HG02610 (cell line): ENCODE measurements around the gene C16orf87.

Experiments
- ATAC-seq: cut with Tn5 transposase; IDR thresholded peaks from one replicate; pipeline ENCODE4 v1.9.1; 2021; ENCODE audit warnings: mild to moderate bottlenecking, moderate library complexity; ENCODE audit not compliant: unreplicated experiment

Gene C16orf87

DNA sequence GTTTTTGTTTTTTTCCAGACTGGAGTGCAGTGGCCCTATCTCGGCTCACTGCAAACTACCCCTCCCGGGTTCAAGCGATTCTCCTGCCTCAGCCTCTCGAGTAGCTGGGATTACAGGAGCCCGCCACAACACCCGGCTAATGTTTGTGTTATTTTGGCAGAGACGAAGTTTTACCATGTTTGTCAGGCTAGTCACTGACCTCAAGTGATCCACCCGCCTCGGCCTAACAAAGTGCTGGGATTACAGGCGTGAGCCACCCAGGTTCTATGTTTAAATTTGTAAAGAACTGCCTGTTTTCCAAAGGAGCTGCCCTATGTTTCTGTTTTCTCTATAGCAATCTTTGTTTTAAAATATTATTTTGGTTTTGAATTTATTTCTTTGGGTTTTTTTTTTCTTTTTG is 13.8 kb upstream of the C16orf87 start:
- no peak for ATAC-seq

DNA sequence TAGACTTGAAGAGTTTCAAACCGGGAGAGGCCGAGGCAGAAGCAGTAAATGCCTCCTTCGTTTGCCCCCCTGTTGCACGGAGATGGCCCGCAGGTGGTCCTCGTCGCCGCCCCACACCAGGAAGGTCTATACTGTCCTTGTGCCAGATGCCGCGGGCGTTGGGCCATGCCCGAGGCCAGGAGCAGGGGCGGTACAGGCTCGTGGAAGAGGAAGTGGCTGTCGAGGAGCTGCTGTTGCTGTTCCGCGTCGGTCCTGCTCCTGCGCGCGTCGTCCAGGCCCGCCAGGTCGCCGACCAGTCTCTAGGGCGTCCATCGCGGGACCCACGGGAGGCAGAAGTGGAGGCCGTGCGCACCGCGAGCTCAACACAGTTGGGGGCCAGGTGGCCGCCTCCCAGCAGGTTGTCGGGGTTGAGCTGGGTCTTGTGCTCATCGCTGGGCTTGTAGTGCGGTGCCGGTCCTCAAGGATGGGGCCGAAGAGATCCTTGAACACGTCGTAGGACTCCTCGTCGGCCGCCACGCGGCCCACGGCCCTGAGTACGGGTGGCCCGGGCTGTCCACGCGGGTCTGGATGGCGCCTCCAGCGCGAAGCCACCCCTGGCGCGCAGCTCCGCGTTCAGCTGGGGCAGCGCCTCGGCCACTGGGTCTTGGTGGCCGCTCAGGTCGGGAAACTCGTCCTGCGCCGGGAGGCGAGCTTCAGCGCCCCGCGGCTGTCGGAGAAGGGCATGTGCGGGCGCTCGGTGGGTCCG is 13.1 kb upstream of the C16orf87 start:
- ATAC-seq, result no peak

DNA sequence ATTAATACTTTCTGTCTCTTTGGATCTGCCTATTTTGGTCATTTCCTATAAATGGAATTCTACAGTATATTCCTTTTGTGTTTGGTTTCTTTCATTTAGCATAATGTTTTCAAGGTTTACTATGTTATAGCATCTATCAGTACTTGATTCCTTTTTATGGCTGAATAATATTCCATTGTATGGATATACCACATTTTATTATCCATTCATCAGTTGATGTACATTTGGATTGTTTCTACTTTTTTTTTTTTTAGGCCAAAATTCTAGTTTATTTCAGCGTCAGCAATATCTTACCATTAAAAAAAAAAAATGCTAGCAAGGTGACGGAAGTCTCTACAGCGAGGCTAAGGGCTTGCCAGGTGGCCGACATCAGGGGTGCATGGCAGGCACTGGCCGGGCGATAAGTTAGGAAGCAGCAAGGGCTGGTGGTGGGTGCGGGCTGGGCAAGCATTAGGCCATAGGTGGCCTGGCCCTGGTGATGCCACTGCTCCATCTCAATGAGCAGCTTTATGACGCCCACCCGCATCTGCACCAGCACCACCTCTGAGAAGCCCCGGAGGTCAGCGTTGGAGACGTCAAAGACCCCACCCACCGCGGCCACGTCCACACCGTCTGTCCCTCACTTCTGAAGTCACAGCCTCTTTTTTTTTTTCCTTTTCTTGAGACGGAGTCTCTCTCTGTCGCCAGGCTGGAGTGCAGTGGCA is 11.4 kb upstream of the C16orf87 start:
- no peak for ATAC-seq

DNA sequence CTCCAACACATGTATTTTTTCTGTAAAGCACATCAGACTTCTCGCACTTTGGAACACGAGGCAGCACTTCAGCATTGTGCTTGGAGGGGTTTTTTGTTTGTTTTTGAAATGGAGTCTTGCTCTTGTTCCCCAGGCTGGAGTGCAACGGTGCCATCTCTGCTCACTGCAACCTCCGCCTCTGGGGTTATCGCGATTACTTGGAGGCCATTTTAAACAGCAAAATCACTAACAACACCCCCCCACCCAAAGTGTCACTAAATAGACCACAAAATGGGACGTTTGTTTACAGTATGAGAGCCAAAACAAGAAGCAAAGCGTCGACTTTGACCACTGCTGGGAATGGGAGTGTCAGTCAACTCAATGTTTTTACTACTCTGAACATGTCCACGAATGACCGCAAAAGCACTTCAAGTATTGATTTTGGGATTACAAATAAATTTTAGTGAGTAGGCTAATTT is 9.0 kb upstream of the C16orf87 start:
- no peak for ATAC-seq

DNA sequence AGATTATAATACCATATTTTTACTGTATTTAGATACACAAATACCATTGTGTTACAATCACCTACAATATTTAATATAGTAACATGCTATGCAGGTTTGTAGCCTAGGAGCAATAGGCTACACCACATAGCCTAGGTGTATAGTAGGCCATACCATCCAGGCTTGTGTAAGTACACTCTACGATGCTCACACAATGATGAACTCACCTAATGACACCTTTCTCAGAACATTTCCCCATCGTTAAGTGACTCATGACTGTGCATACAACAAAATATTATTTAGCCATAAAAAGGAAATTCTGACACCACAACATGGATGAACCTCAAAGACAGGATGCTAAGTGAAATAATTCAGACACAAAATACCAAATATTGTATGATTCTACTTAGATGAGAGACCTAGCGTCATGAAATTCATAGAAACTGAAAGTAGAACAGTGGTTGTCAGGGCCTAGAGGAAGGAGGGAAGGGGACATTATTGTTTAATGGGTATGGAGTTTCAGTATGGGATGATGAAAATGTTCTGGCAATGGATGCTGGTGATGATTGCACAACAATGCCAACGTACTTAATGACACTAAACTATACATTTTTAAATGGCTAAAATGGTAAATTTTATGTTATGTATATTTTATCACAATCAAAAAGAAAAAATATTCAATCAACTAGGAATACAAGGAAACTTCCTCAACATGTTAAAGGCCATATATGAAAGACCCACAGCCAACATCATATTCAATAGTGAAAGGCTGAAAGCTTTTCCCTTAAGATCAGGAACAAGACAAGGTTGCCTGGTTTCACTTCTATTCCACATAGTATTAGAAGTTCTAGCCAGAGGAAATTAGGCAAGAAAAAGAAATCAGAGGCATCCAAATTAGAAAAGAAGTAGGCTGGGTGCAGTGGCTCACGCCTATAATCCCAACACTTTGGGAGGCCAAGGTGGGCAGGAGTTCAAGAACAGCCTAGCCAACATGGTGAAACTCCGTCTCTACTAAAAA is 5.9 kb upstream of the C16orf87 start:
- ATAC-seq, result no peak

DNA sequence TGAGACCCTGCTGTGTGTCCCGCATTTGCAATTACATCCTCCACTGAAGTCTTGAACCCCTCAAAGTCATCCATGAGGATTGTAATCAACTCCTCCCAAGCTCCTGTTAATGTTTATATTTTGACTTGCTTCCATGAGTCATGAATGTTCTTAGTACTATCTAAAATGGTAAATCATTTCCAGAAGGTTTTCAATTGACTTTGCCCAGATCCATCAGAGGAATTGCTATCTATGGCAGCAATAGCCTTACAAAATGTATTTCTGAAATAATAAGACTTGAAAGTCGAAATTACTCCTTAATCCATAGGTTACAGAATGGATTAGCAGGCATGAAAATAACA is 2.5 kb upstream of the C16orf87 start:
- no peak for ATAC-seq

DNA sequence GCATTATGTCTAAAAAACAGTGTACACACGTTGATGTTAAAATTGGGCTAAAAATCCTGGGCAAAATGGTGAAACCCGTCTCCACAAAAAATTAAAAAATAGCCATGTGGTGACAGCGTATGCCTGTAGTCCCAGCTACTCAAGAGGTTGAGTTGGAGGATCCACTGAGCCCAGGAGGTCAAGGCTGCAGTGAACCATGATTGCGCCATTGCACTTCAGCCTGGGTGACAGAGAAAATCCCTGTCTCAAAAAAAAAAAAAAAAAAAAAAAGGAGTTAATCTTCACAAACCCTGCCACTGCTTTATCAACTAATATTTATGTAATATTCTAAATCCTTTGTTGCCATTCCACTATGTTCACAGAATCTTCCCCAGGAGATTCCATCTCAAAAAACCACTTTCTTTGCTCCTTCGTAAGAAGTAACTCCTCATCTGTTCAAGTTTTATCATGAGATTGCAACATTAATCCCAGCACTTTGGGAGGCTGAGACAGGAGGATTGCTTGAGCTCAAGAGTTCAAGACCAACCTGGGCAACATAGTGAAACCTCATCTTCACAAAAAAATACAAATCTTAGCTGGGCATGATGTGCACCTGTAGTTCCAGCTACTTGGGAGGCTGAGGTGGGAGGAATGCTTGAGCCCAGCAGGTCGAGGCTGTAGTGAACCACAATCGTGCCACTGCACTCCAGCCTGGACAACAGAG is 1.9 kb upstream of the C16orf87 start:
- ATAC-seq, result no peak

DNA sequence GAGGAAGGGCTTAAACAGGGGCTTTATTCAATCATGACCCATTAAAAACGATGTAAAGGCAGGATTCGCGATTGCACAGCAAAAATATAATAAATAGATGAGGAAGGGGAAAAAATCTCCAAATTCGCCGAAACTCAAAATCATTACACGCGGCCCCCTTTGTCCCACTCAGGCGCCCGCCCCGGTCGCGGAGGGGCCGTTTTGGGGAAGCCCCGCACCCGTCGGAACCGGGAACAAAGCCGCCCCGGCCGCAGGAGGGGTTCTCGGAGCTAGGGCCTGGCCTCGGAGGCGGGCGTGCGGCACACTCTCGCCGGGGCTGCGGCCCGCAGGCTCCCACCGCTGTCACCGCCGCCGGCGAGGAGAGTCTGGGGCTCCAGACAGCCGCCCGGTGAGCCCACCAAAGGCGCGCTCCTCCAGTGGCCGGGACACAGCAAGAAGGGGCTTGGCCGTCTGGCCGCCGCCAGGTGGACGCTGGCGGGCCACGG is 521 bp downstream of the C16orf87 start:
- peak; percentile 14 for ATAC-seq

DNA sequence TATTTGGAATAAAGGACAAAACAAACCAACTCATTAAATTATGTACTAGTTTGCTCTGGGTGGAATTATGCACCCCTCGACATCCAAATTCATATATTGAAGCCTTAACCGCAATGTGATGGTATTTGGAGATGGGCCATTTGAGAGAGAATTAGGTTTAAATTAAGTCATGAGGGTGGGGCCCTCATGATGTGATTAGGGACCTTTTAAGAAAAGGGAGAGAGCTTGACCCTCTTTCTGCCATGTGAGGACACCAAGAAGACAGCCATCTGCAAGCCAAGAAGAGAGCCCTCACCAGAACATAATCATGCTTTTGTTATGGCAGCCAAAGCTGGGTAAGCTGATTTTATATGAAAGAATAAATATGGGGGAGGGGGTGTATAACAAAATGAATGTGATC is 2.0 kb downstream of the C16orf87 start:
- ATAC-seq, result no peak

DNA sequence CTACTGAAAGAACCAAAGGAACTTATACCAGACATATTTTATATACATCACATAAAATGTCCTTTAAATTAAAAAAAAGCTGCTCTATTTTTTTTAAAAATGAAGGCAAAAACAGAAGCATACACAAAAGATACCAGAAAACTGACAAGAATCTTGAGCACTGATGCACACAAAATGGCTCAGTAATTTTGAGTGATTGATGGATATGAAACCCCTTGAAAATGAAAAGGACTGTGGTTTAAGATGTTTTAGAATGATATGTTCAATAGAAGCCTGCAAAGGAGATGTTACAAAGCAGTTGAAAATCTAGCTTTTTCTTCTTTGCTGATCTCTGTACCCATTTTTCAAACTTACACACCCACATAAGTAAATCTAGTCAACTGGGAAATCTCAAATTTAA is 2.7 kb downstream of the C16orf87 start:
- no peak for ATAC-seq

DNA sequence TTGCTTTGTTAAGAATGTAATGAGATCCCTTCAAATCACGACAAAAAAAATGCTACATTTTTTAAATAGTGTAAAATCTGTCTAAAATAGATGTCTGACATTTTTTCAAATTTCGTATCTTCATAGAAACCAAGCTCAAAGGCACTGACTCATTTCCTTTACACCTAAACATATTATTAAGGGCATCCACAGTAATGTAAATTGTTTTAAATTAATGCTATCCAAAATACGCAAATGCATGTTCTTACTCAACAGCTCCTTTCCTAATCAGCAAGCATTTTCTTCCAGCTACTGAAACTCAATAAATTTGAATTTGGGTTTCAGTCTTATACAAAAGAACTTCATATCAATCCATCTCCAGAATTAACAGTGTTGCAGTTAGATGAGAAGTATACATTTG is 4.3 kb downstream of the C16orf87 start:
- ATAC-seq, result no peak

DNA sequence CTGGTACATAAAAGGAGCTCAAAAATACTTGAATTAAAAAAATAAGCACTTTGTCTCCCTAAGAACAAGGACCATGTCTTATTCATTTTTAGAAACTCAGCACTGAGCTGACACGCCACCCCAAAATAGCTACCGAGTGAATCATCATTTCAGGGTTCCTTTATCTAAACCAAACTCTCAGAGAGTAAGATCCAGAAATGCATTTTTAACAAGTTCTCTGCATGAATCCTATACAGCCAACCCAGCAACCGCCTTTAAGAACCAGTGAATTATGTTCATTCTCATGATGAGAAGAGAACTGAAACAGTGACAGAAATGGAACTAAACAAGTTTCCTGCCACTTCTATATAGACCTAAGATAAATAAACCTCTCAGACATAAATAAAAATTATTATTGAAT is 8.7 kb downstream of the C16orf87 start:
- ATAC-seq, result peak; percentile 85

DNA sequence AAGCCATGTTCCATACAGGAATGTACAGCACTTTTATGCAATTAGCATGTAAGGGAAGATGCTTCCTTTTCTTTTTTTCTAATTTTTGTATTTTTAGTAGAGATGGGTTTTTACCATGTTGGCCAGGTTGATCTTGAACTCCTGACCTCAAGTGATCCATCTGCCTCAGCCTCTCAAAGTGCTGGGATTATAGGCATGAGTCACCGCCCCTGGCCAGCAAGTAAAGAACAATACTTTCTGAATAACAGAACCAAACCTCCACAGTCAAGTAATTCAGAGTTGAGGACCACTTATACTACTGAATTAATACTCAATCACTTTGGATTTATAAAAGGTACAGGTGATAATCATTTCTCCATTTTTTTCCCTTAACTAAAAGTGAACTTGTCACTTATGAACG is 13.0 kb downstream of the C16orf87 start:
- ATAC-seq, result no peak

DNA sequence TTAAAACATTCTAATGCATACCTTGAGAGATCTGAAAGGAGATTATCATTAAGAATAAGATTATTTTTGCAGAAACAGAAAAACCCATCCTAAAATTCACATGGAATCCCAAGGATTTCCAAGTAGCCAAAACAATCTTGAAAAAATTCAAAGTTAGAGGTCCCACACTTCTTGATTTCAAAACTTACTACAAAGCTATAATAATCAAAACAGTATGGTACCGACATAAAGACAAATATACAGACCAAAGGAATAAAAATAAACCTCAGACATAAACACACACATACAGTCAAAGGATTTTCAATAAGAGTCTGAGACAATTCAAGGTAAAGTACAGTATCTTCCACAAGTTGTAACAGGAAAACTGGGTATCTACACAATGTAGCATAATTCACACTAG is 16.2 kb downstream of the C16orf87 start:
- no peak for ATAC-seq

DNA sequence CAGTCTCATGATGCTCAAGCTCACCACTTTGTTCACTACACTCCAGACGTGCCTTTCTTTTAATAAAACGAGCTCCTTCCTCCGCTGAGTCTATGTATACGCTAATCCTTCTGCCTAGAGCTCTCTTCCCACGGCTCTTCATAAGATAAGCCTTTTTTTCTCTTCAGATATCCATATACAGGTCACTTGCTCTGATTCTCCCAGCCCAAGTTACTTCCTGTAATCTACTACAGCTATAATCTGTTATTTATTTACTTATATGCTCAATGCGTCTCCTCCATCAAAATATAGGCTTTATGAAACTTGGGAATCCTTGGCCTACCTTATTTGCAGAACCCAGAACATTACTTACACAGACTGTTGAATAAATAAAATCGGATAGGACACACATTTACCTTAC is 17.4 kb downstream of the C16orf87 start:
- ATAC-seq, result no peak

DNA sequence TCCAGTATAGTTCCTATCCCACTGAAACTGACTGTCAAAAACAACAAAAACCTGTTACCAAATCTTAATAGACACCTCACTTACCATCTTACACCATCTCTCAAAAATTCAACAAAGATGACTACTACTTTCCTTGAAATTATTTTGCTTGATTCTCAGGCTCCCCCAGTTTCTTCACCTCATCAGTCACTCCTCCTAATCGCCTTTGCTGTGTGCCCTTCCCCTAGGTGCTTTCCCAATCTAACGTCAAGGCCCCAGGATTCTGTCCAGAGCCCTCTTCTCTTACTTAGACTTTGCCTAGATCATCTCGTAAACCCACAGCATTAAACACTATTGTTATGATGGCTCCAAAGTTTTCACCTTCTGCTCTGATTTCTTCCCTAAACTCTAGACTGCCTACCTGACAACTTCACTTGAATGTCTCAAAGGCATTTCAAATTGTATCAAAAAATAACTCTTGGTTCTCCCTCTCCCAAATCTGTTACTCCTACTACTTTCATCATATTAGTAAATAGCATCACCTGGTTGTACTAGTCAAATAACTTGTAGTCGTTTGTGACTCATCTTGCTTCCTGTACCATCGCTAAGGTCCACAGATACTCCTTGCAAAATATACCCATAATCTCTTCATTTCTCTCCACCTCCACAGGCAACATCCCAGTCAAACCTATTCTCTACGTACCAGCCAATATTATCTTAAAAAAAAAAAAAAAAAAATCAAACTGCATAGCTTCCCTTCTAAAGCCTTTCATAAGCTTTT is 18.0 kb downstream of the C16orf87 start:
- peak; percentile 49 for ATAC-seq

DNA sequence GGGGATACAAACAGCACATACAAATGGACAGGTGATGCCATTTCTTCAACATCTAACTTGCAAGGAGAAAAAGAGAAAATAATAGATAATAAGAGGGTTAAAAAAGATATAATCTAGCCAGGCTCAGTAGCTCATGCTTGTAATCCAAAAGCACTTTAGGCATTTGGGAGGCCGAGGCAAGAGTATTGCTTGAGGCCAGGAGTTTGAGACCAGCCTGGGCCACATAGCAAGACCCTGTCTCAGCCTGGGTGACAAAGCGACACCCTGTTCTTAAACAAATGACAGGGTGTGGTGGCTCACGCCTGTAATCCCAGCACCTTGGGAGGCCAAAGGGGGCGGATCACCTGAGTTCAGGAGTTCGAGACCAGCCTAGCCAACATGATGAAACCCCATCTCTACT is 19.3 kb downstream of the C16orf87 start:
- no peak for ATAC-seq

DNA sequence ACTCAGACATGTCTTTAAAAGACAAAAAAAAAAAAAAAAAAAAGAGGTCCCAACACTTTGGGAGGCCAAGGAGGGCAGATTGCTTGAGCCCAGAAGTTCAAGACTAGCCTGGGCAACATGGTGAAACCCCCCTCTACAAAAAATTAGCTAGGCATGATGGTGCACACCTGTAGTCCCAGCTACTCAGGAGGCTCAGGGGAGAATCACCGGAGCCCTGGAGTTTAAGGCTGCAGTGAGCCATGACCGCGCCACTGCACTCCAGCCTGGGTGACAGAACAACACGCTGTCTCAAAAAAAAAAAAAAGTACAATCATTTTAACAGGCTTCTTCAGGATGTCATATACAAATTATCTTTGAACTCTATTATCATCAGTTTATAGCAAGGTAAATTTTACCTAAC is 22.0 kb downstream of the C16orf87 start:
- ATAC-seq, result no peak

DNA sequence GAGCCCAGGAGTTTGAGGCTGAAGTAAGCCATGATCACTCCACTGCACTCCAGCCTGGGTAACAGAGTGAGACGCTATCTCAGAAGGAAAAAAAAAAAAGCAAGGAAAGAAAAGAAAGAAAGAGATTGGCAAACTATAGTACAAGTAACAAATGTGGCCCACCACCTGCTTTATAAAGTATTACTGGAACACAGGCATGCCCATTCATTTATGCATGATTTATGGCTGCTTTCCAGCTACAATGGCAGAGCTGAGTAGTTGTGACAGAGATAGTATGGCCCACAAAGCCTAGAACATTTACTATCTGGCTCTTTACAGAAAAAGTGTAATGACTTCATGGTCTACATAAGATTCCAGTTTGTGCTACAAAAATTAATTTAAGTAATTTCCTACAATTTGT is 23.6 kb downstream of the C16orf87 start:
- no peak for ATAC-seq

DNA sequence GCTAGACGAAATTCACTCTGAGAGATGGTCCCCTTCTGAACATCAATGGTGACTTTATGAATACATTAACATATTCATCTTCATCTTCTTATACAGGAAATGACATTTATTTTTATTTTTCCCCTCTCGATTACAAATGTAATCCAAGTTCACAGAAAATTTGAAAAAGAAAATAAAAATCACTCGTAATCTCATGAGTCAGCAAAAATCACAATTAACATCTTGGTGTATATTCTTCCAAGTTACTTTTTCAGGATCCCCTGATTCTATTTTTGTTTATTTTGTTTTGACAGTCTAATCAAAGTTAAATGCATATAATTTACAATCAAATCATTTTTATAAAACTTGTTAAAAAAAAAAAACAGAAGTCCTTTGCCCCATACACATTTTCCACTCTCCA is 27.6 kb downstream of the C16orf87 start:
- no peak for ATAC-seq
